KMS-11 (cell line): Measurements from ENCODE around the gene EEFSEC.

Experiments used
- H2AFZ ChIP-seq: fragments of 200-600 bp; sonication (generic); 2 replicates; pipeline ENCODE4 v1.6.1; 2016; ENCODE audit warnings: antibody characterized with exemption, mixed run types, low read depth
- H3K27ac ChIP-seq: fragments of 200-600 bp; sonication (generic); 2 replicates; pipeline ENCODE4 v1.6.1; 2016; ENCODE audit warnings: mild to moderate bottlenecking, mixed run types
- H3K27me3 ChIP-seq: fragments of 200-600 bp; sonication (generic); 2 replicates; pipeline ENCODE4 v1.6.1; 2017; ENCODE audit warnings: mild to moderate bottlenecking, low read depth, mixed run types, moderate library complexity; ENCODE audit not compliant: insufficient read depth
- H3K36me3 ChIP-seq: fragments of 200-600 bp; sonication (generic); 2 replicates; pipeline ENCODE4 v1.6.1; 2017; ENCODE audit warnings: mild to moderate bottlenecking, mixed run types; ENCODE audit not compliant: insufficient read depth
- H3K4me1 ChIP-seq: fragments of 200-600 bp; sonication (generic); 2 replicates; pipeline ENCODE4 v1.6.1; 2016; ENCODE audit warnings: mild to moderate bottlenecking, low read depth, mixed run types; ENCODE audit not compliant: poor library complexity, severe bottlenecking
- H3K4me2 ChIP-seq: fragments of 200-600 bp; sonication (generic); 2 replicates; pipeline ENCODE4 v1.7.0; 2016; ENCODE audit warnings: mild to moderate bottlenecking, mixed run types
- H3K4me3 ChIP-seq: fragments of 200-600 bp; sonication (generic); IDR thresholded peaks from 2 replicates; pipeline ENCODE4 v1.6.1; 2017; ENCODE audit warnings: low read depth, low read length, mixed read lengths; ENCODE audit not compliant: insufficient read depth
- H3K79me2 ChIP-seq: fragments of 200-600 bp; sonication (generic); 2 replicates; pipeline ENCODE4 v1.6.1; 2016; ENCODE audit warnings: low read depth, mixed run types; ENCODE audit not compliant: insufficient read depth
- H3K9ac ChIP-seq: fragments of 200-600 bp; sonication (generic); 2 replicates; pipeline ENCODE4 v1.6.1; 2016; ENCODE audit warnings: mild to moderate bottlenecking, mixed run types
- H4K20me1 ChIP-seq: fragments of 200-600 bp; sonication (generic); 2 replicates; pipeline ENCODE4 v1.6.1; 2016; ENCODE audit warnings: mild to moderate bottlenecking, mixed run types; ENCODE audit not compliant: insufficient read depth
- TF ChIP-seq, protein P1 (sequence below): fragments of 200-600 bp; sonication (generic); conservative IDR thresholded peaks from 2 replicates; pipeline ENCODE4 v1.6.1; 2017; ENCODE audit warnings: low read depth, mild to moderate bottlenecking, antibody characterized with exemption, low read length, moderate library complexity, mixed read lengths

EEFSEC gene

GRCh38 chr3:128408012-128408692, 254.9 kb downstream of the EEFSEC start:
- TF ChIP-seq, protein P1, sequence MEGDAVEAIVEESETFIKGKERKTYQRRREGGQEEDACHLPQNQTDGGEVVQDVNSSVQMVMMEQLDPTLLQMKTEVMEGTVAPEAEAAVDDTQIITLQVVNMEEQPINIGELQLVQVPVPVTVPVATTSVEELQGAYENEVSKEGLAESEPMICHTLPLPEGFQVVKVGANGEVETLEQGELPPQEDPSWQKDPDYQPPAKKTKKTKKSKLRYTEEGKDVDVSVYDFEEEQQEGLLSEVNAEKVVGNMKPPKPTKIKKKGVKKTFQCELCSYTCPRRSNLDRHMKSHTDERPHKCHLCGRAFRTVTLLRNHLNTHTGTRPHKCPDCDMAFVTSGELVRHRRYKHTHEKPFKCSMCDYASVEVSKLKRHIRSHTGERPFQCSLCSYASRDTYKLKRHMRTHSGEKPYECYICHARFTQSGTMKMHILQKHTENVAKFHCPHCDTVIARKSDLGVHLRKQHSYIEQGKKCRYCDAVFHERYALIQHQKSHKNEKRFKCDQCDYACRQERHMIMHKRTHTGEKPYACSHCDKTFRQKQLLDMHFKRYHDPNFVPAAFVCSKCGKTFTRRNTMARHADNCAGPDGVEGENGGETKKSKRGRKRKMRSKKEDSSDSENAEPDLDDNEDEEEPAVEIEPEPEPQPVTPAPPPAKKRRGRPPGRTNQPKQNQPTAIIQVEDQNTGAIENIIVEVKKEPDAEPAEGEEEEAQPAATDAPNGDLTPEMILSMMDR = no peak
- Histone ChIP-seq H3K4me1 (no peaks in the 10 kb centered on the region), H3K27me3 (no peaks in the 10 kb centered on the region), H3K9ac (no peak overlapping the region), H3K79me2 (no peaks in the 10 kb centered on the region), H3K4me3 (no peak overlapping the region), H4K20me1 (no peaks in the 10 kb centered on the region), H3K27ac (no peak overlapping the region), H2AFZ (no peak overlapping the region), H3K4me2 (no peak overlapping the region), H3K36me3 (no peaks in the 10 kb centered on the region)

DNA sequence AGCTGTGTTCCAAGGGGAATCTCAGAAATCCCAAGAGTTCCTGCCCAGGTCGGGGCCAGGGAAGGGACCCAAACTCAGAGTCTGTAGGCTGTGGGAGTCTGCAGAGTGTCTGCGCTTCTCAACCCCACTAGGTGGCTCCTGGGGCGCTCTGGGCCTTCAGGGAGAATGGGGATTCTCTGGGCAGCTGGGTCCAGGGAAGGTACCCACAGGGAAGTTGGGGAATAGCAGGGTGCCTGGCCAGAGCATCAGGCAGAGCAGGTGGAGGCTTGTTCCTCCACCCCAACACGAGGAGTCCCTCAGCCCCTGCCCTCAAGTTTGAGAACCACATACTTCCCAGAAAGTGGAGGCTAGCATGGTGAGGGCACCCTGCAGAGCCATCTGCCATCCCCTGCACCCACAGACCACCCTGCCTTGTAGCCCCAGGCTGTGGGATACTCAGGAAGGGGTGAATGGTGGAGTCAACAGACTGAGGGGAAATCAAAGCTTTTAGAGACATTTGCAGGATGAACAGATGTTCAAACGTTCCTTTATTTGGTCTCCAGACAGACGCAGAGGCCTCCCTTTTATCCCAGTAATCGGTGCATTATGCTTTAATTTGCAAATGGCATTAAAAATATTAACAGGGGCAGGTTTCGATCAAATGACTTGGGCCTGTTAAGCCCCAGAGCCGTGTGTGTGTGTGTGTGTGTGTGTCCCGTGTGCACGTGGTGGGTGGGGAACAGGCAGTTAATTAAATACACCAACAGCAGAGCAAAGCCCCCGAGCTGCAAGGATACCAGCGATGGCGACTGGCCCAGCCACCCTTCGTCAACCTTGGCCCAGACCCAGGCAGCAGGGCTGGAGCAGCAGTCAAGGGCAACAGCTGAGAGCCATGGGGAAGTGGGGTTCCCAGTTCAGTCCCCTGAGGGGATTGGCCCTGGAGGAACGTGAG, 255.7 kb downstream of the EEFSEC start:
- Histone ChIP-seq H3K36me3 (no peaks in the 10 kb centered on the region), H3K27me3 (no peaks in the 10 kb centered on the region), H3K79me2 (no peaks in the 10 kb centered on the region), H3K4me1 (no peaks in the 10 kb centered on the region), H3K27ac (no peak overlapping the region), H2AFZ (no peak overlapping the region), H3K9ac (no peak overlapping the region), H3K4me2 (no peak overlapping the region), H3K4me3 (no peak overlapping the region), H4K20me1 (no peaks in the 10 kb centered on the region)
- TF ChIP-seq, protein P1 = no peak

DNA sequence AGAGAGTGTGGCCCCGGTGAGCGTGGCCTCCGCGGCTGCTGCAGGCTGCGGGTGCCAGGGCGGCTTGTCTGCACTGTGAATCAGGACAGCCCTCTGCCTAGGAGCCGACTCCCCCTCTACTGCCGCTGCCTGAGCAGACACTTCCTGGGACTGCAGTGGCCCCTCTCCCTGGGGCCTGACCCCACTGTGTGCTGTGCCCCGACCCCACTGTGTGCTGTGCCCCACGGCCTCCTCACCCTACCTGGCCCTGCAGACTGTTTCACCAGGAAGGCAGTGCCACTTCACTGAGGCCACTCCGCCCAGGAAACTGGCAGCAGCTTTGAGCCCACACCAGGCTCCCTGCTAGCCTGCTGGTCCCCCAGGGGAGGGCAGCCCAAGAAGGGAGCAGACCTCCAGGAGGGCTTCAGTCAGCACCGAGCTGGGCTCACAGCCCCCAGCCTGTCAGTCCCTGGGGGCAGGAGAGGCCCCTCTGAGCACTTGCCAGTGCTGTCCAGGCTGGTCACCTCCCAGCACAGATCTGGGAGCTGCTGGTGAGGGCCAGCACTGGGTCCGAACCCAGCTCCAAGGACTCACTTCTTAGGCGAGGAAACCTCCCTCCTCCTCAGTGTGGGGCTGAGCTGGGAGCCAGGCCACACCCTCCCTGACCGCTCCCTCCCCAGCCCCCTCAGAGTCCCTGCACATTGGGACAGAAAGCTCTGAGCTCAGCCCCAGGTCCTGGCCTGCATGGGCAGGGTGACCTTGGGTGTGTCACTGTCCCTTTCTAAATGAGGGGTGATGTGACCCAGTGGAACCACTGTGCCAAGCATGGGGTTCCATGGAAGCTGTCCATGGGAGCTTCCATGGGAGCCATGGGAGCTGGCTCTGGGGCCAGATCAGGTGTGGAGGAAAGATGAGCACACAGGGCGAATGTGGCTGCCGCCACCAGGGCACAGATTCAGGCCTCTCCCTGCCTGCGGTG, 256.6 kb downstream of the EEFSEC start:
- Histone ChIP-seq H3K4me1 (no peaks in the 10 kb centered on the region), H3K4me3 (no peak overlapping the region), H3K27me3 (no peaks in the 10 kb centered on the region), H3K9ac (no peak overlapping the region), H3K27ac (no peak overlapping the region), H2AFZ (no peak overlapping the region), H3K79me2 (no peaks in the 10 kb centered on the region), H4K20me1 (no peaks in the 10 kb centered on the region), H3K36me3 (no peaks in the 10 kb centered on the region), H3K4me2 (no peak overlapping the region)
- TF ChIP-seq, protein P1 = no peak
